NCI-H748 treated with DMSO at 0.1 percent for 48 hours (cell line): ENCODE results near the gene COL26A1.
"Not testable (repeated sequence)": the region's sequence is repeated elsewhere in the genome, so short reads cannot be mapped to it uniquely, and the experiment has no call there.

Experiments used
- DNase-seq: peaks from one replicate; lab custom pipeline; 2025; lab: John Stamatoyannopoulos, UW

The COL26A1 gene

DNA sequence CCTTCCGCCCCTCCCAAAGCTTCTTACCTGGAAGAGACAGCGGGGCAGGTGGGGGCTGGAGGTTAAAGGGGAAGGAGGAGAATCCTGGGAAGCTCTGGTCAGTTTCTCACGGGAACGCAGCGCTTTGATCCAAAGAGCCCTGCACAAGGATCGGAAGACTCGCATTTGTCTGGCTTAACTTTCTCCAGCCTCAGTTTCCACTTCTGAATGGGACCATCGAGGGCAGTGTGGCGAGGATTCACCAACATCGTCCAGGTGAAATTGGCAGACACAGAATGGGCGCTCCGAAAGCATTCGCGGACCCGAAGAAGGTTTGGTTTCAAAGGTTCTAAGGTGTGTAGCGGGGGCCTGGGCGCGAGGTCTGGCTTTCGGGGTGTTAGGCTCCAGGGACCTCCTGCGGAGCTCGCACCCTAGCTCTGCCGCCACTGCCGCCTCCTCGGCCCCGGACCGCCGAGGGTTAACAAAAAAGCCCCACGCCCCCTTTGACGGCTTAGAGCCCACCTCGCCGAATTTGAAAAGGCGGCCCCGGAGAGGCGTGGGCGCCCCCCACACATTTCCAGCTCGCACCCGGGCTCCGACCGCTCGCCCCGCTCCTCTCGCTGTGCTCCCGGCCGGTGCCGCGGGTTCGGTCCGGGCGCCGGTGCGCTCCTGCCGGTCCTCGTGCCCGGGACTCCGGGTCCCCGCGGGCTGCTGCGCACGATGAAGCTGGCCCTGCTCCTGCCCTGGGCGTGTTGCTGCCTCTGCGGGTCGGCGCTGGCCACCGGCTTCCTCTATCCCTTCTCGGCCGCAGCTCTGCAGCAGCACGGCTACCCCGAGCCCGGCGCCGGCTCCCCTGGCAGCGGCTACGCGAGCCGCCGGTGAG is at the start of gene COL26A1:
COL26A1 (plus strand) TSS at position 542 of the 862 bp plus-strand sequence; CDS start at position 700, 158 bp downstream.
- no peak for DNase-seq

DNA sequence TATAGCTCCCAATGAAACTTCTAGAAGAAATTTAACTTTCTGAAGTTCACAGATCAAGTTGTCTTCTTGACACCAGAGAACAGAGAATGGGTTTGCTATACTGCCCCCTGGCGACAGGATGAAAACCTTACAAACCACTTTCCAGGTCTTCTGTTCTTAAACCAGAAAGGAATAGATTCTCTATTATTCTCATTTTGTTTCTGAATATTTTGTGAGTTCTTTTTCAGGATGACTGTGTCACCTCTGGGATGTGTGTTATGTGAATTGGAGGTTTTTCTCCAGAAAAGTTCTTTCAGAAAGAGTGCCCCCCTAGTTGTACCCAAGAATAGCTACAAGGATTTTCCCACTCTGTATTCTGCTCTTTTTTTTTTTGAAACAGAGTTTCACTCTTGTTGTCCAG is 47.3 kb upstream of the COL26A1 start:
- no peak for DNase-seq

DNA sequence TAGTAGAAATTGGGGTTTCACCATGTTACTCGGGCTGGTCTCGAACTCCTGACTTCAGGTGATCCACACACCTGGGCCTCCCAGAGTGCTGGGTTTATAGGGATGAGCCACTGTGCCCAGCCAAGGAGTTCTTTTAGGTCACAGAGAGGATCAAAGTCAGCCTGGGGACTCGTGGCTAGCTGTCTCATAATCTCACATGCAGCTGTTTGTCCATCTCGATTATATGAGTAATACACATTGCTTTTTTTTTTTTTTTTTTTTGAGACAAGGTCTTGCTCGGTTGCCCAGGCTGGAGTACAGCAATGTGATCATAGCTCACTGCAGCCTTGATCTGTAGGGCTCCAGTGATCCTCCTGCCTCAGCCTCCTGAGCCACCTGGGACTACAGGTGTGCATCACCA is 43.3 kb upstream of the COL26A1 start:
- no peak for DNase-seq

DNA sequence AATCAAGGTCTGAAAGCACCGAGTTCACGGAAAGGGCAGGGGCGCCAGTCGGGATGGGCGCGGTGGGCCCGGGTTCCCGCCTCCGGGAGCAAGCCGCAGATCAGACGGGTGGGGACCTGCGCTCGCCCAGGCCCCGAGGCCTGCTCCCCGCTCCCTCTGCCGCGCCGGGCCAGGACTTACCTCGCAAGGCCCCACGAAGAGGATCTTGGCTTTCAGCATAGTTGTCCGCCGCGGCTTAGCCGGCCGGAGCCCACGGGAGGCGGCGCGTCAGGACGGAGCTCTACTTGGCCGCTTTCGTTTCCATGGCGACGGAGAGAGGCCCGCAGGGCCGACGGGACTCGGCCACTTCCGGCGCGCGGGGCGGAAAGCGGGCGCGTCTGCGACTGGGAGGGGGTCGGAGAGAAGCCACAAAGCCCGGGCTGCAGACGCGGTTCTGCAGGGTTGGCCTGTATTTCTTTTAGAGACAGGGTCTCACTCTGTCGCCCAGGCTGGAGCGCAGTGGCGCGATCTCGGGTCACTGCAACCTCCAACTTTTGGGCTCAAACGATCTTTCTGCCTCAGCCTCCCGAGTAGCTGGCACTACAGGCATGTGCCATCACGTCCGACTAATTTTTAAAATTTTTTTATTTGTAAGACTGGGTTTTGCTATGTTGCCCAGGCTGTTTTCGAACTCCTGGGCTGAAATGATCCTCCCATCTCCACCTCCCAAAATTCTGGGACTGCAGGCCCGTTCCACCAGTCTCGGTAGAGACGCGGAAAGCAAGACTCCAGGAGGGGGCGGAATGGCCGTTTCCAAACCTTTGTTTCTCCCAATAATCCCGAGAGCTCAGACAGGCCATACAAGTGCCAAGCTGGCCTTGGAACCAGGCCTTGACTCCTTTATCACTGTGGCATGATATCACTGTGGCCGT is 40.9 kb upstream of the COL26A1 start, which contains the start of gene IFT22:
IFT22 (minus strand) TSS at position 322 of the 911 bp plus-strand sequence; CDS start at position 219, 103 bp downstream.
- DNase-seq, result peak; percentile 74

DNA sequence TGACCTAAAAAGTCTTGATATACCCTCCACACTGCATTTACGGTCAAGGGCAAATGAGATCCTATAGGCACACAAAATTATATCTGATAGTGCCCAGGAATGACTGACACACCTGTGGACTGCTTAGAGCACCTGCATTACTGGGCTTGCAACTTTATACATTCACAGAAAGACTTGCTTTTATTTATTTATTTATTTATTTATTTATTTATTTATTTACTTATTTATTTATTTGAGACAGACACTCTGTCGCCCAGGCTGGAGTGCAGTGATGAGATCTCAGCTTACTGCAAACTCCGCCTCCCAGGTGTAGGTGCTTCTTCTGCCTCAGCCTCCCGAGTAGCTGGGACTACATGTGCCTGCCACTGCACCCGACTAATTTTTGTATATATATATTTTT is 34.5 kb upstream of the COL26A1 start:
- no peak for DNase-seq

DNA sequence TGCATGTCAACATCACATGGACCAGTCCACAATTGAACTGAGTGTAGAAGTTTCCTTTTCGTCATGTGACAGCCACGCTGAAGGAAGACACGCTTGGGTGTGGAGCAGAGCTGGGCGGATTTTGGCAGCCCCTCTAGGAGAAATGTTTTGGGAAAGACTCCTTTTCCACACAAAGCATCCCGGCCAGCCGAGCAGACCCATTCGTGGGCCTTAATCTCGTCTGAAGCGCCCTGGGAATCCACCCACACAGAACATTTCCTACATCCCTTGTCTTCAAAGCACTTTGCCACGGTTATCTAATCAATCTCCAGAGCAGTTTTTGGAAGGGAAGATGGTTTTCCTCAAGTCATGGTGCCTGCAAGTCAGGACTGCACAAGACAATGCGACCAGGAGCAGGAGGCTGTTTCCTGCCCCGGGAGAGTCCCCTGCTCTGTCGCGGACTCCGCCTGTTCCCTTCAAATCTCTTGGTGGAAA is 32.6 kb upstream of the COL26A1 start:
- no peak for DNase-seq

DNA sequence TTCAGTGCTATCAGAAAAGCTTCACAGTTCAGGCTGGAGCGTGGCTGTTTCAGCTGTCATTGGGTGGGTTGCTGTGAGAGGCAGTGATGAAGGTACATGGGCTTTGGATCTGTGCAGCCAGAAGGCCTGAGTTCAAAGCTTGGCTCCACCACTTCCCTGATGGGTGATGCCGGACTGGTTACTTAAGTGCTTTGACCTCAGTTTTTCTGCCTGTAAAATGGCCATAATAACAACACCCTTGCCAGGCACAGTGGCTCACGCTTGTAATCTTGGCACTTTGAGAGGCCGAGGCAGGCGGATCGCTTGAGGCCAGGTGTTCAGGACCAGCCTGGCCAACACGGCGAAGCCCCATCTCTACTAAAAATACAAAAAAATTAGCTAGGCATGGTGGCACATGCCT is 30.6 kb upstream of the COL26A1 start:
- no peak for DNase-seq

DNA sequence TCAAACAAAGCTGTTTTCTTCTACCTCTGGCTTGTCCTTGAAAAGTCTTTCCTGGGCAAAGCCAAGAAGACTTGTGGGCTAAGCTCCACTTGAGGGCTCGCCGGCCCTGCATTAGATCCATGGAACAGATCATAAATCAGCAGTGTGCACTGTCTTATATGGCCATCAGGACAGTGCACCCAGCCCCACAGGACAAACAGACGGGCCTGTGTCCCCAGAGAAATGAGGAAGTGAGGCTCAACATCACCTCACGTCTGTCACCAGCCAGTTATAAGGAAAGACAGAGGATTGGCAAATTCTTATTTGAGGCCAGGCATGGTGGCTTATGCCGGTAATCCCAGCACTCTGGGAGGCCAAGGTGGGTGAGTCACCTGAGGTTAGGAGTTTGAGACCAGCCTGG is 28.8 kb upstream of the COL26A1 start:
- DNase-seq, result no peak

DNA sequence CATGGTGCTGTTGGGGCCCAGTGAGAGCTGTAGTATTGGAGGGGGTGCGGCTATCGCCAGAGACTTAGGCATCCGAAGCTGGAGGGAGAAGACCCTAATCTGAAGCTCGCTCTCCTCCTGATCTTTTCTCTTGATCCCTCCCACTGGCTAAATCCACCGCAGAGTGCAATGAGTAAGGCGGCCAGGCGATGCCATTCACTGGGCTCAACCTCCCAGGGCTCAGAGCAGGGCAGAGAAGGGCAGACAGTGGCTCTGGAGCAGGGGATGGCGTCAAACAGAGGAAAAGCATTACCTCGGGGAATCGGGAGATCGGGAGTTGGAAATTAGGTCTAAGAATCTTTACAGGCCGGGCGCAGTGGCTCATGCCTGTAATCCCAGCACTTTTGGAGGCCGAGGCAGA is 22.3 kb upstream of the COL26A1 start:
- DNase-seq, result no peak

DNA sequence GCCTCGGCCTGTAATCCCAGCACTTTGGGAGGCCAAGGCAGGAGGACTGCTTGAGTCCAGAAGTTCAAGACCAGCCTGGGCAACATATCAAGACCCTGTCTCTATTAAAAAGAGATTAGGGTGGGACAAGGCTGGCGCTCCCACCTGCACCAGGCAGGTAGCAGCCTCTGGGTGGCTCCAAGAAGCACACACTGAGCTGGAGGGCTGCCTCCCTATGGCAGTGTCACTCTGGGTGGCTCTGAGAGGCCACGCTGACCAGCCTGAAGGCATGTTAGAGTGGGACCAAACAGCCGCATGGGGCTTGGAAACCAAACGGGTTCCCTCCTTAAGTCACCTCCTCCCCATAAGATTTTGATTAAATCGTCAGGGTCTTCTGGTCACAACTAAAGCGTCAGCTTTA is 19.8 kb upstream of the COL26A1 start:
- DNase-seq, result no peak

DNA sequence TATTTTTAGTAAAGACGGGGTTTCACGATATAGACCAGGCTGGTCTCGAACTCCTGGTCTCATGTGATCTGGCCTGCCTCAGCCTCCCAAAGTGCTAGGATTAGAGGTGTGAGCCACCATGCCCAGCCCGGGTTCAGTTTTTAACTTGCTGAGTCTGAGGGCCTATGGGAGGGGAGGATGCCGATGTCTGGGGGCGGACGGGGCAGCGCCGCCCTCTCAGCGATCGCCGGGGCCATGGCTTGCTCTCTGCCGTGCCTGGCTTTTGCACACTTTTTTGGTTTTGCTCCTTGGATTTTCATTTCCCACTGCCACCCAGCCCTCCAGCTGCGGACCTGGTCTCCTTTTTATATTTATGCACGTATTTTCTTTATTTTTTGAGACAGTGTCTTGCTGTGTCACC is 15.2 kb upstream of the COL26A1 start:
- DNase-seq, result no peak

DNA sequence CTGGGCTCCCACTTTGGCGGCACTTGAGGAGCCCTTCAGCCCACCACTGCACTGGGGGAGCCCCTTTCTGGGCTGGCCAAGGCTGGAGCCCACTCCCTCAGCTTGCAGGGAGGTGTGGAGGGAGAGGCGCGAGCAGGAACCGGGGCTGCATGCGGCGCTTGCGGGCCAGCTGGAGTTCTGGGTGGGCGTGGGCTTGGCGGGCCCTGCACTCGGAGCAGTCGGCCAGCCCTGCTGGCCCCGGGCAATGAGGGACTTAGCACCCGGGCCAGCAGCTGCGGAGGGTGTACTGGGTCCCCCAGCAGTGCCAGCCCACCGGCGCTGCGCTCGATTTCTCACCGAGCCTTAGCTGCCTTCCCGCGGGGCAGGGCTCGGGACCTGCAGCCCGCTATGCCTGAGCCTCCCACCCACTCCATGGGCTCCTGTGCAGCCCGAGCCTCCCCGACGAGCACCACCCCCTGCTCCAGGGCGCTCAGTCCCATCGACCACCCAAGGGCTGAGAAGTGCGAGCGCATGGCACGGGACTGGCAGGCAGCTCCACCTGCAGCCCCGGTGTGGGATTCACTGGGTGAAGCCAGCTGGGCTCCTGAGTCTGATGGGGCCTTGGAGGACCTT is 14.1 kb upstream of the COL26A1 start:
- not testable (repeated sequence) for DNase-seq

DNA sequence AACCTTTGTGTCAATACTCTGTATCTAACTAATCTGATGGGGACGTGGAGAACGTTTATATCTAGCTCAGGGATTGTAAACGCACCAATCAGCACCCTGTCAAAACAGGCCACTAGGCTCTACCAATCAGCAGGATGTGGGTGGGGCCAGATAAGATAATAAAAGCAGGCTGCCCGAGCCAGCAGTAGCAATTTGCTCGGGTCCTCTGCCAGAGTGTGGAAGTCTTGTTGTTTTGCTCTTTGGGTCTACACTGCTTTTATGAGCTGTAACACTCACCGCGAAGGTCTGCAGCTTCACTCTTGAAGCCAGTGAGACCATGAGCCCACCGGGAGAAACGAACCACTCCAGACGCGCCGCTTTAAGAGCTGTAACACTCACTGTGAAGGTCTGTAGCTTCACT is 13.4 kb upstream of the COL26A1 start:
- DNase-seq, result not testable (repeated sequence)

DNA sequence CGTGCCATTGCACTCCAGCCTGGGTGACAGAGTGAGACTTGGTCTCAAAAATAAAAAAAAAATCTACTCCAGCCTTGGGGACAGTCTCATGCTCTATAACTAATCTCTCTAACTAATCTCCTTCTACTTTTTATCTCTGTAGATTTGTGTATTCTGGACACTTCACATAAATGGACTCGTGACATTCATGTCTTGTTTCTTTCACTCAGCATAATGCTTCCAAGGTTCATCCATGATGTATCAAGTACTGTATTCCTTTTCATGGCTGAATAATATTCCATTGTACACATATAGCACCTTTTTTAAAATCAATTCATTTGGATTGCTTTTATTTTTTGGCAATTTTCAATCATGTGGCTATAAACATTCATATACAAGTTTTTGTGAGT is 9.8 kb upstream of the COL26A1 start:
- no peak for DNase-seq

DNA sequence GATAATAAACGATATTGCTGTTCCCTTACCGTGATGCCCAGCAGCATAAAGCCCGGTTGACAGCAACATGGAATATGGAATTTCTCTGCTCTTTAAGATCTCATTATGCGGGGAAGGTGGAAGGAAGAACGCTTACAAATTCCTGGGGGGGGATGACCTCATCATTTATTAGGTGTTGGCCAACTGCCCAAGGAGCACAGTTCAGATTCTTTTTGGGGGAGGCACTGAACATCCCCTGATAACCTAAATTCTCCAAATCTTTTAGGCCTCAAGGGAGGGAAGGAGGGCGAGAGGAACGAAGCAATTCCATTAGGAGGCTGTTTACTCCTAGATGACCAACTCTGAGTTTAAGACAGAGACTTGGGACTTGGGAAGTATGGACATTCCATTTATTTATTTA is 5.2 kb upstream of the COL26A1 start:
- DNase-seq, result no peak

DNA sequence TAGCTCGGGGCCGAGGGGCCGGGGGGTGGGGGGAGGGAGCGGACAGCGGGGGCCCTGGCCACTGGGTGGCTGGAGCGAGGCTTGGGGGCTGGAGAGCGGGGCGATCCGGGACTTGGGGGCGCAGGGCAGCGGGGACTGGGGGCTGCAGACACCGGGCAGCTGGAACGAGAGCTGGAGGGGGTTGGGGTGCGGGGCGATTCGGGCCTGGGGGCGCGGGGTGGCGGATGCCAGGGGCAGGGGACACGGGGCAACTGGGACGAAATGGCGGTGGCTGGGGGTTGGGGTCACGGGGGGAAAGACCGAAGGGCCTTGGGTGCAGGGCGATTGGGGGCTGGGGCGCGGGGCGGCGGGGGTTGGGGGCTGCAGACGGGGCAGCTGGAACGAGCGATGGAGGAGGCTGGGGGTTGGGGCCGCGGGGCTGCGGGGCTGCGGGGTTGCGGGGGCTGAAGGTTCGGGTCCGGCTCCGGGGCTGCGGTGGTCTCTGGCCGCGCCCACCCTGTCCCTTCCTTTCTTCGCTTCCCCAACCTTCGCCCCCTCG is 590 bp downstream of the COL26A1 start:
- DNase-seq, result no peak

DNA sequence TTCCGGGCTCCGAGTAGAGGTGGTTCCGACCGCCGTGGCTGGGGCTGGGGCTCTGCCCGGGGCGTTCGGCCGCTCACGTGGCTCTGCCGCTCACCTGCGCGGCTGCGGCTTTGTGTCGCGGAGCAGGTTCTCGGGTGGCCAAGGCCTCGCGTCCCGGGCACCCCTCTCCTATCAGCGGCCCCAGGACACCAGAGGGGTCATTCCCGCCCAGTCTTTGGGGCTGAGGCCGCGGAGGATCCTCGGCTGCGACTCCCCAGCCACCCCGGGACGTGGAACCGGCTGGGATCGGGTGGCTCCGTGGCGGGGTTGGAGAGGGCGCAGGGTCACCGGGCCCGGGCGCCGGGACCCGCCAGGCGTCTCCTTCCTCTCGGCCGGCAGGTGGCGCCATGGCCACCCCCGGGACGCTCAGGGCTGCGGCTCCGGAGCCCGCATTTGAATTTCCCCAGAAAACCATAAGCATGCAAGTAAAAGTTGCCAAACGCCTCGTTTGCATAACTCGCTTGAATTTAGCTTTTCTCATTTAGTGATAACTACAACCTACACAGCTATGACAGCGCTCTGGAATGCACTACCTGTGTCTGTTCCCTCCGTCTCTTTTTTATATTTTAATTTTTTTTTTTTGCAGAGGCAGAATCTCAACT is 1.2 kb downstream of the COL26A1 start:
- DNase-seq, result no peak

DNA sequence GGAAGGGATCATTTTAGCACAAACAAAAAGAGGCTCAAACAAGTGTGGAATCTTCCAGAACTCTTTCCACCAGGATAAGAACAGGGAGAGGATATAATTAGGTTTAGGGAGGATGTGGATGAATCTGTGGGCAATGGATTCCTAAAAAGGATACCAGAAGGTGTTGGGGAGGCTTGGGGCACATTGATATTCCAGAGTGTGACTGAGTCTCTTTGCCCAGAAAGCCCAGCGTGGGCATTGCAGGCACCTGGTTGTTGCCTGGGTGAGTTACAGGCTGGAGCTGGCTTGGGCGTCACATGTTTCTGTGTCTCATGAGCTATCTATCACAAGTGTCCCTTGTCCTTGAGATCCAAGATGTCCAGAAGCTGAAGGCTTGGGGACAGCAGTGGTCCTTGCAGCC is 3.3 kb downstream of the COL26A1 start:
- no peak for DNase-seq

DNA sequence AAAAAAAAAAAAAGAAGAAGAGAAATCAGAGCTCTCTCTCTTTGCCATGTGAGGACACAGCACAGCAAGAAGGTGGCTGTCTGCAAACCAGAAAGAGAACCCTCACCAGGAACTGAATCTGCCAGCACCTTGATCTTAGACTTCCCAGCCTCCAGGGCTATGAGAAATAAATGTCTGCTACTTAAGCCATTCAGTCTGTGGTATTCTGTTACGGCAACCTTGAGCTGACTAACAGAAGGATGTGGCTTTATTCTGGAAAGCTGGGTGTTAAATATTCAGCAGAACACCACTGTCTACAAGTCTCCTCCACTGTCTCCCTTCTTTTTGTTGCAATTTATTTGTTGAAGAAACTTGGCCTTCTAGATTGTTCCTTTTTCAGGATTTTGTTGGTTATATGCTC is 5.0 kb downstream of the COL26A1 start:
- no peak for DNase-seq

DNA sequence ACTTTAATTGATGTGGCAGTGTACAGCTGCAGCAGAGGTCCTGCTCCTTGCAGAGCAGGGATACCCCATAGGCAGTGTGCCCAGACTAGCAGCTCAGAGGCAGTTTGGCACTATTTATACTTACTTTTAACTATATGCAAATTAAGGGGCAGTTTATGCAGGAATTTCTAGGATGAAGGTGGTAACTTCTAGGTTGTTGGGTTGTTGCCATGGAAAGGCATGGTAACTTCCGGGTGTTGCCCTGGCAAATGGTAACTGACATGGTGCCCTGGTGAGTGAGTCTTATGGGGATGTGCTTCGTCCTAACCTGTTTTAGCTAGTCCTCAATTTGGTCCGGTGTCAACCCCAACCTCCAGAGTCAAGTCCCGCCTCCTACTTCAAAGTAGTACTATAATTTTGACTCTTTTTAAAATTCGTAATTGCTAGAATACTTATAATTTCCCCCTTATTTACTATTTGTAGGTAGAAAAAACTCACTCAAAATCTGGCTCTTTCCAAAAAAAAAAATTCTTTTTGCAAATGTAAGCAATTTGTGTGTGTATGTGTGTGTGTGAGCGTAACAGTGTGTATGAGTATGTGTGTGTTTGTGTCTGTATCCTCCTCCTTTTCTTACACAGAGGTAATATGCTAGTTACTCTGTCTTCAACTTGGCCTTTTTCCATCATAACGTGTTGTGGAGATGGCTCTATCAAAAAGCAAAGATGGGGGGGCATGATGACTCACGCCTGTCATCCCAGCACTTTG is 5.9 kb downstream of the COL26A1 start:
- DNase-seq, result no peak

DNA sequence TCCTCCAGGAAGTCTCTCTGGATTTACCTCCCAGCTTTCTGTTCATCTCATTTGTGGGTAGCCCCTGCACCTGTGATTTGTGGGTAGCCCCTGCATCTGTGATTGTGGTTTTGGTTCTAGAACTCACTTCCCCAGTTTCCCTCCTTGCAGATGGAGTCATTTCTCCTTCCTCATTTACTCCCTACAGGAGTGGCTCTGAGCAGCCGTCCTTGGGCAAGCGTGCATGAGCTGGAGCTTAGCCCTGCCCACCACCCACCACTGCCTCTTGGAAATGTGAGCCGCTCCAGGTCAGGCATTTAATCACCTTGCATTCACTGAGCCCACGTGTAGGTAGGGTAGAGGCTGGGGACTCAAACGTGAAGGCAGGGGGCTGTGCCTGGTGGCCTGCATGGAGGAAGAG is 8.2 kb downstream of the COL26A1 start:
- no peak for DNase-seq
